HEK293 (cell line): Measurements from ENCODE around the gene ZNF335.

Source experiments
- CTCF ChIA-PET: fragments of 350-600 bp; formaldehyde crosslinking; extraction: SDS; loops from one replicate; lab custom pipeline; 2021; ENCODE audit warnings: antibody characterized with exemption; lab: Yijun Ruan, JAX
- POLR2A ChIA-PET: fragments of 300-600 bp; formaldehyde crosslinking; extraction: SDS; loops from one replicate; lab custom pipeline; 2020; ENCODE audit warnings: antibody characterized with exemption, inconsistent platforms; lab: Yijun Ruan, JAX
- H3K27ac ChIP-seq: fragments of 200-500 bp; sonication (Bioruptor generic); 2 replicates; pipeline ENCODE4 v1.5.1; 2014; ENCODE audit warnings: low read depth, low read length, control low read depth, inconsistent platforms; ENCODE audit errors: extremely low read depth
- H3K36me3 ChIP-seq, 2 experiments: fragments of 200-500 bp in 1 of 2; sonication (Bioruptor generic) in 1 of 2; 1 replicate in 1 of 2; 2 replicates in 1 of 2; pipeline ENCODE4 v1.5.1; 2014 to 2017; ENCODE audit warnings: inconsistent platforms in 2 of 2, low read length in 2 of 2; ENCODE audit not compliant: control insufficient read depth in 2 of 2, insufficient read depth in 1 of 2
- H3K4me1 ChIP-seq: fragments of 200-500 bp; sonication (Bioruptor generic); 2 replicates; pipeline ENCODE4 v1.5.1; 2014; ENCODE audit warnings: mild to moderate bottlenecking, low read length, inconsistent platforms; ENCODE audit not compliant: control insufficient read depth, insufficient read depth
- H3K4me3 ChIP-seq: 2 replicates; pipeline ENCODE4 v1.5.1; 2011; ENCODE audit warnings: low read depth, mild to moderate bottlenecking, control low read depth, low read length, moderate library complexity
- H3K9me3 ChIP-seq: fragments of 200-500 bp; sonication (Bioruptor generic); 2 replicates; pipeline ENCODE4 v1.5.1; 2014; ENCODE audit warnings: low read depth, low read length, inconsistent platforms; ENCODE audit not compliant: control insufficient read depth, insufficient read depth
- GFI1B ChIP-seq: fragments of 450-650 bp; formaldehyde crosslinking; IDR thresholded peaks from 2 replicates; pipeline ENCODE4 v1.5.1; 2016; ENCODE audit warnings: missing biosample characterization, missing genetic modification characterization
- GLIS1 ChIP-seq: fragments of 450-650 bp; formaldehyde crosslinking; IDR thresholded peaks from 2 replicates; pipeline ENCODE4 v1.5.1; 2016; ENCODE audit warnings: missing biosample characterization, missing genetic modification characterization
- IKZF3 ChIP-seq: fragments of 450-650 bp; IDR thresholded peaks from 2 replicates; pipeline ENCODE4 v1.5.0; 2018; ENCODE audit warnings: missing biosample characterization, mild to moderate bottlenecking, missing genetic modification characterization, moderate library complexity
- MEIS1 ChIP-seq: sonication (generic); formaldehyde crosslinking; IDR thresholded peaks from 2 replicates; pipeline ENCODE4 v1.8.1; 2022; ENCODE audit warnings: missing genetic modification reagents, mild to moderate bottlenecking, borderline replicate concordance
- TCF7L2 ChIP-seq: IDR thresholded peaks from 2 replicates; pipeline ENCODE4 v1.6.1; 2011; ENCODE audit warnings: low read depth, mild to moderate bottlenecking, inconsistent platforms, low read length, moderate library complexity, borderline replicate concordance
- ZBTB17 ChIP-seq: fragments of 450-650 bp; formaldehyde crosslinking; IDR thresholded peaks from 2 replicates; pipeline ENCODE4 v1.5.1; 2016; ENCODE audit warnings: missing biosample characterization, missing genetic modification characterization
- ZBTB26 ChIP-seq: fragments of 450-650 bp; formaldehyde crosslinking; optimal IDR thresholded peaks from 2 replicates; pipeline ENCODE3; 2016; ENCODE audit warnings: missing biosample characterization, mild to moderate bottlenecking, missing genetic modification characterization
- ZFP41 ChIP-seq: fragments of 450-650 bp; formaldehyde crosslinking; IDR thresholded peaks from 2 replicates; pipeline ENCODE4 v1.5.1; 2016; ENCODE audit warnings: missing biosample characterization, missing genetic modification characterization, borderline replicate concordance
- ZIC2 ChIP-seq: fragments of 450-650 bp; formaldehyde crosslinking; IDR thresholded peaks from 2 replicates; pipeline ENCODE4 v1.5.1; 2016; ENCODE audit warnings: missing biosample characterization, missing genetic modification characterization
- ZNF16 ChIP-seq: fragments of 450-650 bp; formaldehyde crosslinking; IDR thresholded peaks from 2 replicates; pipeline ENCODE4 v1.5.1; 2016; ENCODE audit warnings: low read depth, missing biosample characterization, missing genetic modification characterization
- ZNF184 ChIP-seq: fragments of 450-650 bp; IDR thresholded peaks from 2 replicates; pipeline ENCODE4 v1.5.1; 2018; ENCODE audit warnings: missing biosample characterization, mild to moderate bottlenecking, missing genetic modification characterization
- ZNF548 ChIP-seq: fragments of 450-650 bp; formaldehyde crosslinking; IDR thresholded peaks from 2 replicates; pipeline ENCODE4 v1.5.1; 2016; ENCODE audit warnings: missing biosample characterization, missing genetic modification characterization
- ZNF664 ChIP-seq: fragments of 450-650 bp; formaldehyde crosslinking; IDR thresholded peaks from 2 replicates; pipeline ENCODE4 v1.5.1; 2016; ENCODE audit warnings: missing biosample characterization, missing genetic modification characterization
- TF ChIP-seq, protein P1 (sequence below): fragments of 450-650 bp; formaldehyde crosslinking; IDR thresholded peaks from 2 replicates; pipeline ENCODE4 v1.5.1; 2016; ENCODE audit warnings: missing biosample characterization, missing genetic modification characterization
- TF ChIP-seq, protein P2 (sequence below): fragments of 450-650 bp; formaldehyde crosslinking; IDR thresholded peaks from 2 replicates; pipeline ENCODE4 v1.5.1; 2017; ENCODE audit warnings: missing biosample characterization, mild to moderate bottlenecking, missing genetic modification characterization, moderate library complexity
- TF ChIP-seq, protein P3 (sequence below): fragments of 450-650 bp; formaldehyde crosslinking; IDR thresholded peaks from 2 replicates; pipeline ENCODE4 v1.5.1; 2017; ENCODE audit warnings: missing biosample characterization, missing genetic modification characterization

Gene ZNF335

DNA sequence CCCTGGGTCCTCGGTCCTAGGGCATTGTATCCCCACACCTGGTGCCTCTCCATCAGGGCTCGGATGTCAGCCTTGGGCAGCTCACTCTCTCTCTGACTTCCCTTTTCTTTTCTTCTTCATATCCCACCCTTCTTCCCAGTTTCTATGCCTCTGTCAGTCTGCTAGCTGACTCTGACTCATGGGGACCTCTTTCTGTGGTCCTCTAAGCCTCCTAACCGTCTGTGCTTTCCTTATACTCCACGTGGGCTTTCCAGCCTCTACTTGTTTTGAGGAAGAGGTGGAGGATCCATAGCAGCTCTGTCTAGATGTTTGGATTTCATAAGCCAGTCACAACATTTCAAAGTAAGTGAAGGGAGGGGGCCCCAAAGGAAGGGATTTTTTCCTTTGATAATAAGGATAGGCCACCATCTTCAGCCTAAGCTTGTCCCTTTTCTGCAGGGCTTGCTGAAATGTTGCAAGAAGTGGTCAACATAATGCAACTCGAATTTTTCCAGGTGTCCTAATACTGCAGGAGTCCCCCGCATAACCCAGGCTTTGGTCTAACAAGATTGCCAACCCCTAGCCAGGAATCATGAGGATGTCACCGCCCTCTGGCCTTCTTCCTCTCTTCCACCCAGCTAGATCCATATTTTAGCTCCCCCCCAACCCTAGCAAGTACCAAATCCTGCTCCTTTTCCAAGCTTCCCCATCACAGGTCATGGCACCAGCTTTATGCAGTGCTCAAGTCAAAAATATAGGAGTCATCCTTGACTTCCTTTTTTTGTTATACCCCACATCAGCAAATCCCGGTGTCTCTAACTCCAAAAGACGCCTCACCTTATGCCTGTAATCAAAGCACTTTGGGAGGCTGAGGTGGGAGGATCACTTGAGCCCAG, 51.3 kb downstream of the ZNF335 start:
- POLR2A ChIA-PET, result no interaction called here
- Histone ChIP-seq H3K4me3 (no peak overlapping the region), H3K4me1 (no peaks in the 10 kb centered on the region)

DNA sequence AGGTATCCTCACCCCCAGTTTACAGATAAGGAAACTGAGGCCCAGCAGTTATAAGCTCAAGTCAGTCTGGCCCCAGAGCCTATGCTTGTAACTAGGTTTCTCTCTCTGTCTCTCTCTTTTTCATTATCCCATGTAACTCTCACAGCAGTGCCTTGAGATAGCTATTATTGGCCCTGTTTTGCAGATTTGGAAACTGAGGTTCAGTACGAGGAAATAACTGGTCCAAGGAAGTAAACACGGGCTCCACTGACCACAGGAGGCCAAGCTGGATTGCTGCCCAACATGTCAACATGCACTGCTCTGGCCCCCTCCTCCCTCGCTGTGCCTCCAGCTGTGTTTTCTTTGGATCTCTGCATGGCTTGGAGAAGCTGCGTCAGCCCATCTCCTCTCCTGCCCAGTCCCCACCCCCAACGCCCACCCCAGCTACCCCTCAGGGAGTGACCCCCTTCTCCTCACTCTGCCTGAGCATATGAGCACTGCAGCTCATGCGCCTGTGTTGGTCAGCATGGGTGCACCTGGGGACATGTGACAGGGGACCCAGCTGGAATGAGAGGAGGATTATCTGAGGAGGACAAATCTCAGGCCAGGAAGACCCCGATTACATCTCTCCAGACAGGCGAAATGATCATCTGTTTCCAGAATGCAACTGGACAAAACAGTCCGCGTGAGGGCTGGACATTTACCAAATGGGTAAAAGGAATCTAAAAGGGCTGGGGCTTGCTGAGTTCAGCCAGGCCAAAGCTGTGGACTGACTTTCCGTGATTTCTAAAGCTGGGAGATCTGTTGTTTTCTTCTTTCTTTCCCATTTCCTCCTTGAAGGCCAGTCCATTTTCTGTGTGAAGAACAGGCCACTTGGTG, 52.2 kb downstream of the ZNF335 start:
- Histone ChIP-seq H3K4me3 (no peak overlapping the region), H3K36me3 (no peaks in the 10 kb centered on the region), H3K4me1 (no peaks in the 10 kb centered on the region), H3K27ac (no peak overlapping the region)
- CTCF ChIA-PET, result interaction anchor here (0.7 kb wide), 1 partner anchor 15 kb away, joined by 3 read pairs; the partner anchor contains the start of gene PCIF1
- TF ChIP-seq ZIC2 (tag by site-specific recombination) (peak; percentile 71), GFI1B (tag by site-specific recombination) (no peak), GLIS1 (tag by site-specific recombination) (peak; percentile 89), ZNF664 (no peak)
- TF ChIP-seq, all 188 proteins: peak for 2
- POLR2A ChIA-PET, result interaction anchor here (0.9 to 3.6 kb wide), 2 partner anchors 14 to 39 kb away, joined by 3 to 13 read pairs; partner anchors contain the start of gene PCIF1
- H3K9me3 ChIP-seq, result no peaks in the 10 kb centered on the region

More for the DNA sequence above, 51.3 kb downstream of the ZNF335 start:
- Histone ChIP-seq H3K36me3 (no peaks in the 10 kb centered on the region), H3K27ac (no peak overlapping the region), H3K9me3 (no peaks in the 10 kb centered on the region)
- TF ChIP-seq ZBTB17 (0 out of 2 replicates have a peak, but pooled peaks have one; percentile 29), ZNF548 (tag by site-specific recombination) (no peak)
- CTCF ChIA-PET, result no interaction called here

DNA sequence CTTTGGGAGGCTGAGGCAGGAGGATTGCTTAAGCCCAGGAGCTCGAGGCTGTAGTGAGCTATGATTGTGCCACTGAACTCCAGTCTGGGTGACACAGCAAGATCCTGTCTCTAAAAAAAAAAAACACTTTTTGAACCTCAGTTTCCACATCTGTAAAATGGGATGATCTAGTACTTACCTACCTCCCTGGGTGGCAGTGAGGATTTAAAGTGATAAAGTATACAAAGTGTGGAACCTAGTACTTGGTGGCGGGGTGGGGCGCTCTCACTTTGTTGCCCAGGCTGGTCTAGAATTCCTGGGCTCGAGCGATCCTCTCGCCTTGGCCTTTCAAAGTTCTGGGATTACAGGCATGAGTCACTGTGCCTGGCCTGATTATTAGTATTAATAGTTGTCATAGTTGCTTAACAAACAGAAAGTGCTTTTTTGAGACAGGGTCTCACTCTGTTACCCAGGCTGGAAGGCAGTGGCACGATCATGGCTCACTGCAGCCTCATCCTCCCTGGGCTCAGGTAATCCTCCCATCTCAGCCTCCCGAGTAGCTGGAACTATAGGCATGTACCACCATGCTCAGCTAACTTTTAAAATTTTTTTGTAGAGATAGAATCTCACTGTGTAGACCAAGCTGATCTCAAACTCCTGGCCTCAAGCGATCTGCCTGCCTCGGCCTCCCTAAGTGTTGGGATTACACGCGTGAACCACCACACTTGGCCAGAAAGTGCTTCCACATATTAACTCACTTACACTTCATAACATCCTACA, 53.0 kb downstream of the ZNF335 start:
- Histone ChIP-seq H3K9me3 (no peaks in the 10 kb centered on the region), H3K4me1 (no peaks in the 10 kb centered on the region)
- POLR2A ChIA-PET, result interaction anchor here (0.9 to 3.6 kb wide), 2 partner anchors 15 to 38 kb away, joined by 3 to 13 read pairs; partner anchors contain the start of gene PCIF1
- CTCF ChIA-PET, result no interaction called here
- TF ChIP-seq ZNF184 (tag by site-specific recombination) (no peak), IKZF3 (tag by site-specific recombination) (no peak), ZFP41 (tag by site-specific recombination) (no peak), MEIS1 (no peak), ZBTB26 (tag by site-specific recombination) (no peak), ZNF16 (no peak), TCF7L2 (no peak)
- TF ChIP-seq, protein P1, sequence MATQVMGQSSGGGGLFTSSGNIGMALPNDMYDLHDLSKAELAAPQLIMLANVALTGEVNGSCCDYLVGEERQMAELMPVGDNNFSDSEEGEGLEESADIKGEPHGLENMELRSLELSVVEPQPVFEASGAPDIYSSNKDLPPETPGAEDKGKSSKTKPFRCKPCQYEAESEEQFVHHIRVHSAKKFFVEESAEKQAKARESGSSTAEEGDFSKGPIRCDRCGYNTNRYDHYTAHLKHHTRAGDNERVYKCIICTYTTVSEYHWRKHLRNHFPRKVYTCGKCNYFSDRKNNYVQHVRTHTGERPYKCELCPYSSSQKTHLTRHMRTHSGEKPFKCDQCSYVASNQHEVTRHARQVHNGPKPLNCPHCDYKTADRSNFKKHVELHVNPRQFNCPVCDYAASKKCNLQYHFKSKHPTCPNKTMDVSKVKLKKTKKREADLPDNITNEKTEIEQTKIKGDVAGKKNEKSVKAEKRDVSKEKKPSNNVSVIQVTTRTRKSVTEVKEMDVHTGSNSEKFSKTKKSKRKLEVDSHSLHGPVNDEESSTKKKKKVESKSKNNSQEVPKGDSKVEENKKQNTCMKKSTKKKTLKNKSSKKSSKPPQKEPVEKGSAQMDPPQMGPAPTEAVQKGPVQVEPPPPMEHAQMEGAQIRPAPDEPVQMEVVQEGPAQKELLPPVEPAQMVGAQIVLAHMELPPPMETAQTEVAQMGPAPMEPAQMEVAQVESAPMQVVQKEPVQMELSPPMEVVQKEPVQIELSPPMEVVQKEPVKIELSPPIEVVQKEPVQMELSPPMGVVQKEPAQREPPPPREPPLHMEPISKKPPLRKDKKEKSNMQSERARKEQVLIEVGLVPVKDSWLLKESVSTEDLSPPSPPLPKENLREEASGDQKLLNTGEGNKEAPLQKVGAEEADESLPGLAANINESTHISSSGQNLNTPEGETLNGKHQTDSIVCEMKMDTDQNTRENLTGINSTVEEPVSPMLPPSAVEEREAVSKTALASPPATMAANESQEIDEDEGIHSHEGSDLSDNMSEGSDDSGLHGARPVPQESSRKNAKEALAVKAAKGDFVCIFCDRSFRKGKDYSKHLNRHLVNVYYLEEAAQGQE (tag by site-specific recombination), result no peak
- TF ChIP-seq, protein P2, sequence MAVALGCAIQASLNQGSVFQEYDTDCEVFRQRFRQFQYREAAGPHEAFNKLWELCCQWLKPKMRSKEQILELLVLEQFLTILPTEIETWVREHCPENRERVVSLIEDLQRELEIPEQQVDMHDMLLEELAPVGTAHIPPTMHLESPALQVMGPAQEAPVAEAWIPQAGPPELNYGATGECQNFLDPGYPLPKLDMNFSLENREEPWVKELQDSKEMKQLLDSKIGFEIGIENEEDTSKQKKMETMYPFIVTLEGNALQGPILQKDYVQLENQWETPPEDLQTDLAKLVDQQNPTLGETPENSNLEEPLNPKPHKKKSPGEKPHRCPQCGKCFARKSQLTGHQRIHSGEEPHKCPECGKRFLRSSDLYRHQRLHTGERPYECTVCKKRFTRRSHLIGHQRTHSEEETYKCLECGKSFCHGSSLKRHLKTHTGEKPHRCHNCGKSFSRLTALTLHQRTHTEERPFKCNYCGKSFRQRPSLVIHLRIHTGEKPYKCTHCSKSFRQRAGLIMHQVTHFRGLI, result no peak
- TF ChIP-seq, protein P3, sequence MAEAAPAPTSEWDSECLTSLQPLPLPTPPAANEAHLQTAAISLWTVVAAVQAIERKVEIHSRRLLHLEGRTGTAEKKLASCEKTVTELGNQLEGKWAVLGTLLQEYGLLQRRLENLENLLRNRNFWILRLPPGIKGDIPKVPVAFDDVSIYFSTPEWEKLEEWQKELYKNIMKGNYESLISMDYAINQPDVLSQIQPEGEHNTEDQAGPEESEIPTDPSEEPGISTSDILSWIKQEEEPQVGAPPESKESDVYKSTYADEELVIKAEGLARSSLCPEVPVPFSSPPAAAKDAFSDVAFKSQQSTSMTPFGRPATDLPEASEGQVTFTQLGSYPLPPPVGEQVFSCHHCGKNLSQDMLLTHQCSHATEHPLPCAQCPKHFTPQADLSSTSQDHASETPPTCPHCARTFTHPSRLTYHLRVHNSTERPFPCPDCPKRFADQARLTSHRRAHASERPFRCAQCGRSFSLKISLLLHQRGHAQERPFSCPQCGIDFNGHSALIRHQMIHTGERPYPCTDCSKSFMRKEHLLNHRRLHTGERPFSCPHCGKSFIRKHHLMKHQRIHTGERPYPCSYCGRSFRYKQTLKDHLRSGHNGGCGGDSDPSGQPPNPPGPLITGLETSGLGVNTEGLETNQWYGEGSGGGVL (tag by site-specific recombination), result no peak
- TF ChIP-seq, all 188 proteins: peak for 0
- H3K4me3 ChIP-seq, result no peak overlapping the region
- H3K36me3 ChIP-seq, result no peaks in the 10 kb centered on the region
- no peak overlapping the region for H3K27ac ChIP-seq
